ENCODE results near the gene ITGB1. TPM values are rescaled to one million over a fixed set of nuclear protein-coding genes. Genes with fewer than 3 reads are reported as not detected.

ITGB1 gene
- total RNA-seq, 1 donor, result 2,201 TPM

DNA sequence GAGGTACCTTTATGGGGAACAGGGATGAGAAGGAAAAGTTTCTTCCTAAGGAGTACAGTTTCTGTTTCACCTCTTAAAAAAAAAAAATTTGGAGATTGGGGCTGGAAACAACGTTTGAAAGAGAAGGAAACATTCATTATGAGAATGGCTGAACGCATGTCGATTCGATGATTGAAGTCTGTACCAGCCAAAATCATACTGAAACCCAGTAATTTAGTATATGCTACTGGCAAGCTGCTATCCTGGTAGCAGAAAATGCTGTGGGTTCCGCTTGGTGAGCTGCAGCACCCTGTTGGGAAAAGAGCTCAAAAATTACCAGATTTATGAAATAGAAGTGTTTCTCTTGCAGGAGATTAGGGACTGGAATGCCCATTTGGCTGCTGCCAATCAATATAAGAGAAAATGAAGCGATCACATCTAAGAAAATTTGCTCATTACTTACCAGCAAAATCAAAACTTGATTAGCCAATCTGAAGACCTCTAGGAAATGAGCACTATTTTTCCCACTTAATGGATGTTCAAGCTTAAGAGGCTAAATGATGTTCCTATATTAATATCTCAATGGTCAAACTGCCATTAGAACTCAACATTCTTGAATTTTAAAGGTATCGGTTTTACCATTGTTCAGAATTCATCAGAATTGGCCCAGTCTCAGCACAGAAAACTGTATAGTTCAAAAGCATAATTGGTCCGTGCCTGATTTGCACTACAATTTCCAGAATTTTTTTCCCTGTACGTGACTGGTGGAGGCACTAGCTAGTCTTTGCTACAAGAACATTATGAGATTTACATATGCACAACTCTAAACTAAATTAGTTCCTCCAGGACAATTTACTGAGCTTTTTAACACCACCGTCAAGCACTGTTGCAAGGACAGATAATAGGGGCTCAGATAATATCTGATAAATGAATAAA is 1.2 kb upstream of the ITGB1 start:
- DNase-seq (ENCODE audit: low read depth), result no peak
- H3K4me3 ChIP-seq (ENCODE audit: low read depth, low read length), result peak overlapping the region; percentile 84
- TF ChIP-seq, protein P1, sequence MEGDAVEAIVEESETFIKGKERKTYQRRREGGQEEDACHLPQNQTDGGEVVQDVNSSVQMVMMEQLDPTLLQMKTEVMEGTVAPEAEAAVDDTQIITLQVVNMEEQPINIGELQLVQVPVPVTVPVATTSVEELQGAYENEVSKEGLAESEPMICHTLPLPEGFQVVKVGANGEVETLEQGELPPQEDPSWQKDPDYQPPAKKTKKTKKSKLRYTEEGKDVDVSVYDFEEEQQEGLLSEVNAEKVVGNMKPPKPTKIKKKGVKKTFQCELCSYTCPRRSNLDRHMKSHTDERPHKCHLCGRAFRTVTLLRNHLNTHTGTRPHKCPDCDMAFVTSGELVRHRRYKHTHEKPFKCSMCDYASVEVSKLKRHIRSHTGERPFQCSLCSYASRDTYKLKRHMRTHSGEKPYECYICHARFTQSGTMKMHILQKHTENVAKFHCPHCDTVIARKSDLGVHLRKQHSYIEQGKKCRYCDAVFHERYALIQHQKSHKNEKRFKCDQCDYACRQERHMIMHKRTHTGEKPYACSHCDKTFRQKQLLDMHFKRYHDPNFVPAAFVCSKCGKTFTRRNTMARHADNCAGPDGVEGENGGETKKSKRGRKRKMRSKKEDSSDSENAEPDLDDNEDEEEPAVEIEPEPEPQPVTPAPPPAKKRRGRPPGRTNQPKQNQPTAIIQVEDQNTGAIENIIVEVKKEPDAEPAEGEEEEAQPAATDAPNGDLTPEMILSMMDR (IDR thresholded peaks at IDR 0.05; ENCODE audit: insufficient read depth, low read length), result no peak

DNA sequence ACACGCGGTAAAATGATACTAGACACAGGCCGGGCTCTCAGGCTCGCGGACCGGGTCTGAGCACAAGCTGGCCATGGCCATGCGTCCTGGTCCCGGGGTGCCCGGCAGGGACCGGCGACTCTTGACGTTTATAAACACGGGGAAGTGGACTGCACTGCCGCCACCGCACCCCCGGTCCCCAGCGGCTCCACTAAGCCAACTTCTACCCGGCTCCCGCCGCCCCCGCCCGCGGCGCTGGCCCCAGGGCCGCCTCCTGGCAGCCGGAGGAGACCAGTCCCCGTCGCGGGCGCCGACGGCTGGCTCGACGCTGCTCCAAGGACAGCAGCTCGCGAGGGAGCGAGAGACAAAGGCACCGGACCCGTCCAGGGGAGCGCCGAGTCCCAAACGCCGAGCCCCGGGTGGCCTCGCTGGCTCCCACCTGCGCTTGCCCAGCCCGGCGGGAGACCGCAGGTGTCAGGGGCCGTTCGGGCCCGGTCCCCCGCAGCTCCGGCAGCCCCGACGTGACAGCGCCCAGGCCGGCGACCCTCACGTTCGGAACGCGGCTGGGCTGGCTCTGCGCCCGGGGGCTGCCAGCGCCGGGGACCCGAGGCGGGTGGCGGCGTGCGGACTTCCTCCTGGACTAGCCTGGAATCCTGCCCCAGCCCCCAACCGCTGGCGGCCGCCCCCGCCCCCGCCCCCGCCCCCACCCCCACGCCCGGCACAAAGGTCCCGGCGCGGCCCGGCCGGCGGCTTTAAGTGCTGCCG is 517 bp downstream of the ITGB1 start:
- TF ChIP-seq, protein P1 (IDR thresholded peaks at IDR 0.05; ENCODE audit: insufficient read depth, low read length), result no peak
- DNase-seq (ENCODE audit: low read depth), result no peak
- peak overlapping the region; percentile 81 for H3K4me3 ChIP-seq (ENCODE audit: low read depth, low read length)

DNA sequence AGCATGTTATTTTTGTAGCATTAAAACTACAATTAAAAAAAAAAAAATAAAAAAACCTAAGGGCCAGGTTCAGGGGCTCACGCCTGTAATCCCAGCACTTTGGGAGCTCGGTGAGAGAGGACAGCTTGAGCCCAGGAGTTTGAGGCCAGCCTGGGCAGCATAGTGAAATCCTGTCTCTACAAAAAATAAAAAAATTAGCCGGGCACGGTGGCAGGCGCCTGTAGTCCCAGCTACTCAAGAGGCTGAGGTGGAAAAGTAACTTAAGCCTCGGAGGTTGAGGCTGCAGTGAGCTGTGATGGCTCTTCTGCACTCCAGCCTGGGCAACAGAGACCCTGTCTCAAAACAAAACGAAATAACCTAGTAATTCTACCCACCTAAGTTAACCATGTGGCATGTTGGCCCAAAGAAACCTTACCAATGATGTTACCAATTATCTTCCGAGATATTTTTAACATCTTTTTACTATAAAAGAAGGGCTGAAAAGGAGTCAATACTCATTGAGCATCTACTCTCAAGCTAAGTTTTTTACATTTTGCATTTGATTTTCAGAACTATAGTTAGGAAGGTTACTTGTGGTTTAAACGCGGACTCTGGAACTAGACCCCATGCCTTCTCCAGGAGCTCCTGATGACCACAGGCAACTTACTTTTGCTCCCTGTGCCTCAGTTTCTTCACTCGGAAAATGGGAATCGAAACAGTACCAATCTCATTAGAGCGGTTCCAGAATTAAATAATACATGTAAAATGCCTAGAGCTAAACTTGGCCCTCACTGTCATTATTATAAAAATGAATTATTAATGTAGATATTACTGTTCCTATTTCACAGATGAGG is 1.4 kb downstream of the ITGB1 start:
- H3K4me3 ChIP-seq (ENCODE audit: low read depth, low read length), result peak overlapping the region; percentile 81
- no peak for DNase-seq (ENCODE audit: low read depth)
- TF ChIP-seq, protein P1 (IDR thresholded peaks at IDR 0.05; ENCODE audit: insufficient read depth, low read length), result no peak

DNA sequence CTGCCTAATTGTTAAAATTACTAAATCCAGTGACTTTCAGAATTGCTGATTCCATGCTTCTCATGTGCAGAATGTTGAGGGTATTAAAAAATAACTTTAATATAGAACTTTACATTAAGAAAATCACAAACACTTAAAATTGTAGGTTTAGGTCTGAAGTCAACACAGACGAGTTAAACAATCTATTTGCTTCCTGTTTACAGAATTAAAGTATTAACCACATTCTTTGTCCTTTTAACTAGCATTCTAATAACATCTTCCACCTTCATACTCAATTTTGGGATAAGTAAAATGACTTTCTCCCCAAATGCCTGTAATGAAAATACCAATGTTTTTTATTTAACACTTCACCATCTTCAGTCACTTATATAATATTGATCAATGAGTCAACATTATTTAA is 2.2 kb downstream of the ITGB1 start:
- DNase-seq (ENCODE audit: low read depth), result no peak
- peak overlapping the region; percentile 81 for H3K4me3 ChIP-seq (ENCODE audit: low read depth, low read length)
- TF ChIP-seq, protein P1 (IDR thresholded peaks at IDR 0.05; ENCODE audit: insufficient read depth, low read length), result no peak

DNA sequence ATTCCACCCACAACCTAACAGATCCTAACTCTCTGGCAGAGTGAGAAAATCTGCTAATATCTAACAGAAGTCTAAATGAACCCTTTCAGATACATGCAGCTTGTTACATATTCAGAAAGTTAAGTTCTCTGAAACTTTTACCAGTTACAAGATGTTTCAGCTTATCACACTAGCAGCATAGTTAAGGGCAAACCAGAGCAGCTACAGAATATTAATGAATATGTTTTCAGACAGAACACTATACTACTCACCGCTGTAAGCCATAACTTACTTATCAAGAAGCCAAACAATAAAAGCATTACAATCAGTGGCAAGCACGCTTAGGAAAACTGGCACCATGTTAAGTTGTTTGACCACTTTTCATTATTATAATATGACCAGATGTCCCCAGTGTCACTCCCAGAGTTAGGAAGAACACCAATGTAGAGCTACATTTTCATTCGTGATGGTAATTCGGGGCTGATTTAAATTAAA is 2.7 kb downstream of the ITGB1 start:
- no peak for DNase-seq (ENCODE audit: low read depth)
- TF ChIP-seq, protein P1 (IDR thresholded peaks at IDR 0.05; ENCODE audit: insufficient read depth, low read length), result no peak
- peak overlapping the region; percentile 81 for H3K4me3 ChIP-seq (ENCODE audit: low read depth, low read length)
